Tibial artery (tissue), 4 donors: Measurements from ENCODE around the gene NFU1.

Source experiments
- DNase-seq, 2 donors: peaks; one replicate each; pipeline ENCODE4 v3.0.0-alpha.2; 2019
- H3K27ac ChIP-seq, 2 donors: fragments of 200-600 bp; sonication (generic) in 1 of 2; 1 replicate in 1 of 2; 2 replicates in 1 of 2; pipeline ENCODE4 v1.5.1; 2018 to 2019; ENCODE audit warnings: mild to moderate bottlenecking in 1 of 2
- H3K27me3 ChIP-seq, 2 donors: fragments of 200-600 bp; sonication (generic) in 1 of 2; one replicate each; pipeline versions ENCODE4 v1.5.1 to v1.6.0; 2016 to 2019
- H3K36me3 ChIP-seq, 3 donors: fragments of 200-600 bp; sonication (generic) in 2 of 3; one replicate each; pipeline ENCODE4 v1.5.1; 2016 to 2019; ENCODE audit warnings: mild to moderate bottlenecking in 2 of 3
- H3K4me1 ChIP-seq, 4 donors: fragments of 200-600 bp; sonication (generic) in 2 of 4; 1 replicate in 3 of 4; 2 replicates in 1 of 4; pipeline ENCODE4 v1.5.1; 2016 to 2019
- H3K4me3 ChIP-seq, 2 donors: fragments of 200-600 bp; sonication (generic) in 1 of 2; 1 replicate in 1 of 2; 2 replicates in 1 of 2; pipeline ENCODE4 v1.5.1; 2018 to 2019; ENCODE audit warnings: mild to moderate bottlenecking in 2 of 2
- H3K9me3 ChIP-seq, 3 donors: fragments of 200-600 bp; sonication (generic) in 1 of 3; one replicate each; pipeline ENCODE4 v1.5.1; 2016 to 2019
- intact Hi-C: fragments of 100-400 bp; cut with DNase I; formaldehyde crosslinking; loops from one replicate; pipeline ENCODE4 v1.15.0; 2023; ENCODE audit warnings: low total_unique reads
- TF ChIP-seq, protein P1 (sequence below), 2 experiments: fragments of 200-600 bp in 1 of 2; fragments of 450-650 bp in 1 of 2; IDR thresholded peaks; one replicate each; pipeline ENCODE4 v1.5.1; 2017 to 2019; ENCODE audit warnings: antibody characterized with exemption in 2 of 2, mild to moderate bottlenecking in 1 of 2, moderate library complexity in 1 of 2

NFU1 gene

DNA sequence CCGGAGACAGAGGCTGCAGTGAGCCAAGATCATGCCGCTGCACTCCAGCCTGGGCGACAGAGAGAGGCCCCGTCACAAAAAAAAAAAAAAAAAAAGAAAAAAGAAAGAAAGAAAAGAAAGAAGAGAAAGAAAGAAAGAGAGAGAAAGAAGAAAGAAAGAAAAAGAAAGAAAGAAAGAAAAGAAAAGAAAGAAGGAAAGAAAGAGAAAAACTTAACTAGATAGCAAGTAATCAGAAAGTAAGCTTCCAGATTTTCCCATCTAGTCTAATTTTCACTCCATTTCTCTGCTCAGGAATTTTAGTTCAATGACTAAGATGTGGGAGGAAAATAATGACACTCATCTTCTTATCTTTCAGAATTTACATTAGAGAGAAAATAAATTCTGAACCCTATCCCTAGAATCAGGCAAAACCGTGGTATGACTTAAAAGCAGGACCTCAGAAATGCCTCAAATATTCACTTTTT lies 52.6 kb downstream of the NFU1 start:
- H3K27ac ChIP-seq = peak overlapping the region in 1 of 2 donors; percentile 95
- DNase-seq = no peak
- H3K9me3 ChIP-seq = no peaks in the 10 kb centered on the region
- TF ChIP-seq, protein P1, sequence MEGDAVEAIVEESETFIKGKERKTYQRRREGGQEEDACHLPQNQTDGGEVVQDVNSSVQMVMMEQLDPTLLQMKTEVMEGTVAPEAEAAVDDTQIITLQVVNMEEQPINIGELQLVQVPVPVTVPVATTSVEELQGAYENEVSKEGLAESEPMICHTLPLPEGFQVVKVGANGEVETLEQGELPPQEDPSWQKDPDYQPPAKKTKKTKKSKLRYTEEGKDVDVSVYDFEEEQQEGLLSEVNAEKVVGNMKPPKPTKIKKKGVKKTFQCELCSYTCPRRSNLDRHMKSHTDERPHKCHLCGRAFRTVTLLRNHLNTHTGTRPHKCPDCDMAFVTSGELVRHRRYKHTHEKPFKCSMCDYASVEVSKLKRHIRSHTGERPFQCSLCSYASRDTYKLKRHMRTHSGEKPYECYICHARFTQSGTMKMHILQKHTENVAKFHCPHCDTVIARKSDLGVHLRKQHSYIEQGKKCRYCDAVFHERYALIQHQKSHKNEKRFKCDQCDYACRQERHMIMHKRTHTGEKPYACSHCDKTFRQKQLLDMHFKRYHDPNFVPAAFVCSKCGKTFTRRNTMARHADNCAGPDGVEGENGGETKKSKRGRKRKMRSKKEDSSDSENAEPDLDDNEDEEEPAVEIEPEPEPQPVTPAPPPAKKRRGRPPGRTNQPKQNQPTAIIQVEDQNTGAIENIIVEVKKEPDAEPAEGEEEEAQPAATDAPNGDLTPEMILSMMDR (IDR thresholded peaks at IDR 0.05) = no peak
- intact Hi-C loops = loop anchor here (10.0 kb wide), 1 partner anchor 50 kb away; the partner anchor contains the start of gene NFU1
- H3K4me3 ChIP-seq = no peak overlapping the region
- no peaks in the 10 kb centered on the region for H3K27me3 ChIP-seq
- no peaks in the 10 kb centered on the region for H3K36me3 ChIP-seq
- peaks cover 0 to 64% (median 20%) of the 10 kb centered on the region in 4 donors for H3K4me1 ChIP-seq

- no peak for DNase-seq
- Histone ChIP-seq H3K36me3 (no peaks in the 10 kb centered on the region), H3K9me3 (no peaks in the 10 kb centered on the region), H3K27ac (no peak overlapping the region), H3K27me3 (no peaks in the 10 kb centered on the region), H3K4me1 (peaks cover 0 to 64% (median 20%) of the 10 kb centered on the region in 4 donors), H3K4me3 (no peak overlapping the region)
- intact Hi-C loops = loop anchor here (10.0 kb wide), 1 partner anchor 52 kb away; the partner anchor contains the start of gene NFU1
- TF ChIP-seq, protein P1 (IDR thresholded peaks at IDR 0.05) = no peak
These were observed 53.9 kb downstream of the NFU1 start for GRCh38 chr2:69383176-69383812.

- TF ChIP-seq, protein P1 (IDR thresholded peaks at IDR 0.05) = no peak
- intact Hi-C loops = loop anchor here (10.0 kb wide), 1 partner anchor 52 kb away; the partner anchor contains the start of gene NFU1
- H3K4me1 ChIP-seq = peaks cover 0 to 59% (median 20%) of the 10 kb centered on the region in 4 donors
- no peak overlapping the region for H3K27ac ChIP-seq
- H3K27me3 ChIP-seq = no peaks in the 10 kb centered on the region
- no peaks in the 10 kb centered on the region for H3K36me3 ChIP-seq
- H3K4me3 ChIP-seq = no peak overlapping the region
- H3K9me3 ChIP-seq = no peaks in the 10 kb centered on the region
- no peak for DNase-seq
These were observed 54.7 kb downstream of the NFU1 start for GRCh38 chr2:69382547-69382946.

- H3K4me3 ChIP-seq = no peak overlapping the region
- no peak overlapping the region for H3K27ac ChIP-seq
- TF ChIP-seq, protein P1 (IDR thresholded peaks at IDR 0.05) = no peak
- DNase-seq = no peak
- no peaks in the 10 kb centered on the region for H3K27me3 ChIP-seq
- peaks cover 0 to 60% (median 20%) of the 10 kb centered on the region in 4 donors for H3K4me1 ChIP-seq
- H3K9me3 ChIP-seq = no peaks in the 10 kb centered on the region
- no peaks in the 10 kb centered on the region for H3K36me3 ChIP-seq
- intact Hi-C loops = loop anchor here (10.0 kb wide), 1 partner anchor 53 kb away; the partner anchor contains the start of gene NFU1
These were observed 55.9 kb downstream of the NFU1 start for GRCh38 chr2:69381337-69381737.

GRCh38 chr2:69380072-69380917 lies 56.9 kb downstream of the NFU1 start:
- DNase-seq = no peak
- TF ChIP-seq, protein P1 (IDR thresholded peaks at IDR 0.05) = no peak

More at GRCh38 chr2:69380072-69380917, 56.9 kb downstream of the NFU1 start:
- Histone ChIP-seq H3K27ac (no peak overlapping the region), H3K4me3 (no peak overlapping the region), H3K27me3 (no peaks in the 10 kb centered on the region), H3K4me1 (peaks cover 0 to 61% (median 18%) of the 10 kb centered on the region in 4 donors), H3K9me3 (no peaks in the 10 kb centered on the region), H3K36me3 (no peaks in the 10 kb centered on the region)
- intact Hi-C loops = loop anchor here (10.0 kb wide), 1 partner anchor 55 kb away; the partner anchor contains the start of gene NFU1
